HCT116 (cell line): ENCODE data around the gene KLHL5.

Source experiments
- CEBPB ChIP-seq: IDR thresholded peaks from 2 replicates; pipeline ENCODE4 v1.6.1; 2012; ENCODE audit warnings: low read depth
- EZH2 ChIP-seq: fragments of 200-600 bp; sonication (generic); IDR thresholded peaks from 2 replicates; pipeline ENCODE4 v1.6.1; 2017; ENCODE audit warnings: antibody characterized with exemption, mixed run types
- POLR2A ChIP-seq: IDR thresholded peaks from 2 replicates; pipeline ENCODE4 v1.7.0; 2011; ENCODE audit warnings: borderline replicate concordance; ENCODE audit not compliant: insufficient read depth, insufficient read length; ENCODE audit errors: extremely low read depth
- POLR2AphosphoS5 ChIP-seq: IDR thresholded peaks from 2 replicates; pipeline ENCODE4 v1.6.1; 2011; ENCODE audit warnings: mild to moderate bottlenecking, low read depth, low read length, moderate library complexity
- SIN3A ChIP-seq: IDR thresholded peaks from 2 replicates; pipeline ENCODE4 v1.6.1; 2012; ENCODE audit warnings: low read depth
- TF ChIP-seq, protein P1 (sequence below), 3 experiments: fragments of 200-600 bp in 1 of 3; sonication (generic) in 1 of 3; IDR thresholded peaks in 2 of 3; conservative IDR thresholded peaks in 1 of 3; 2 replicates each; pipeline ENCODE4 v1.5.1; 2012 to 2017; ENCODE audit warnings: low read depth in 2 of 3, low read length in 2 of 3, antibody characterized with exemption in 1 of 3, borderline replicate concordance in 1 of 3, control low read depth in 1 of 3, mild to moderate bottlenecking in 1 of 3, mixed read lengths in 1 of 3, mixed run types in 1 of 3, moderate library complexity in 1 of 3; ENCODE audit not compliant: insufficient read depth in 1 of 3
- TF ChIP-seq, protein P2 (sequence below): IDR thresholded peaks from 2 replicates; pipeline ENCODE4 v1.6.1; 2012; ENCODE audit warnings: low read depth

GRCh38 chr4:39102297-39102696 lies 40.3 kb downstream of the KLHL5 start:
- TF ChIP-seq POLR2AphosphoS5, result no peak
- TF ChIP-seq, protein P1, sequence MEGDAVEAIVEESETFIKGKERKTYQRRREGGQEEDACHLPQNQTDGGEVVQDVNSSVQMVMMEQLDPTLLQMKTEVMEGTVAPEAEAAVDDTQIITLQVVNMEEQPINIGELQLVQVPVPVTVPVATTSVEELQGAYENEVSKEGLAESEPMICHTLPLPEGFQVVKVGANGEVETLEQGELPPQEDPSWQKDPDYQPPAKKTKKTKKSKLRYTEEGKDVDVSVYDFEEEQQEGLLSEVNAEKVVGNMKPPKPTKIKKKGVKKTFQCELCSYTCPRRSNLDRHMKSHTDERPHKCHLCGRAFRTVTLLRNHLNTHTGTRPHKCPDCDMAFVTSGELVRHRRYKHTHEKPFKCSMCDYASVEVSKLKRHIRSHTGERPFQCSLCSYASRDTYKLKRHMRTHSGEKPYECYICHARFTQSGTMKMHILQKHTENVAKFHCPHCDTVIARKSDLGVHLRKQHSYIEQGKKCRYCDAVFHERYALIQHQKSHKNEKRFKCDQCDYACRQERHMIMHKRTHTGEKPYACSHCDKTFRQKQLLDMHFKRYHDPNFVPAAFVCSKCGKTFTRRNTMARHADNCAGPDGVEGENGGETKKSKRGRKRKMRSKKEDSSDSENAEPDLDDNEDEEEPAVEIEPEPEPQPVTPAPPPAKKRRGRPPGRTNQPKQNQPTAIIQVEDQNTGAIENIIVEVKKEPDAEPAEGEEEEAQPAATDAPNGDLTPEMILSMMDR (IDR thresholded peaks at IDR 0.05 in 2 of 3, conservative IDR thresholded peaks at IDR 0.05 in 1 of 3; ENCODE audit: borderline replicate concordance in 1 of 3, insufficient read depth in 1 of 3, low read depth in 2 of 3, low read length in 2 of 3), result no peak
- TF ChIP-seq POLR2A, result no peak
- TF ChIP-seq, protein P2, sequence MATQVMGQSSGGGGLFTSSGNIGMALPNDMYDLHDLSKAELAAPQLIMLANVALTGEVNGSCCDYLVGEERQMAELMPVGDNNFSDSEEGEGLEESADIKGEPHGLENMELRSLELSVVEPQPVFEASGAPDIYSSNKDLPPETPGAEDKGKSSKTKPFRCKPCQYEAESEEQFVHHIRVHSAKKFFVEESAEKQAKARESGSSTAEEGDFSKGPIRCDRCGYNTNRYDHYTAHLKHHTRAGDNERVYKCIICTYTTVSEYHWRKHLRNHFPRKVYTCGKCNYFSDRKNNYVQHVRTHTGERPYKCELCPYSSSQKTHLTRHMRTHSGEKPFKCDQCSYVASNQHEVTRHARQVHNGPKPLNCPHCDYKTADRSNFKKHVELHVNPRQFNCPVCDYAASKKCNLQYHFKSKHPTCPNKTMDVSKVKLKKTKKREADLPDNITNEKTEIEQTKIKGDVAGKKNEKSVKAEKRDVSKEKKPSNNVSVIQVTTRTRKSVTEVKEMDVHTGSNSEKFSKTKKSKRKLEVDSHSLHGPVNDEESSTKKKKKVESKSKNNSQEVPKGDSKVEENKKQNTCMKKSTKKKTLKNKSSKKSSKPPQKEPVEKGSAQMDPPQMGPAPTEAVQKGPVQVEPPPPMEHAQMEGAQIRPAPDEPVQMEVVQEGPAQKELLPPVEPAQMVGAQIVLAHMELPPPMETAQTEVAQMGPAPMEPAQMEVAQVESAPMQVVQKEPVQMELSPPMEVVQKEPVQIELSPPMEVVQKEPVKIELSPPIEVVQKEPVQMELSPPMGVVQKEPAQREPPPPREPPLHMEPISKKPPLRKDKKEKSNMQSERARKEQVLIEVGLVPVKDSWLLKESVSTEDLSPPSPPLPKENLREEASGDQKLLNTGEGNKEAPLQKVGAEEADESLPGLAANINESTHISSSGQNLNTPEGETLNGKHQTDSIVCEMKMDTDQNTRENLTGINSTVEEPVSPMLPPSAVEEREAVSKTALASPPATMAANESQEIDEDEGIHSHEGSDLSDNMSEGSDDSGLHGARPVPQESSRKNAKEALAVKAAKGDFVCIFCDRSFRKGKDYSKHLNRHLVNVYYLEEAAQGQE, result no peak
- no peak for TF ChIP-seq EZH2
- TF ChIP-seq CEBPB, result no peak
- no peak for TF ChIP-seq SIN3A
